ENCODE data around the gene B3GNT8.

DNA sequence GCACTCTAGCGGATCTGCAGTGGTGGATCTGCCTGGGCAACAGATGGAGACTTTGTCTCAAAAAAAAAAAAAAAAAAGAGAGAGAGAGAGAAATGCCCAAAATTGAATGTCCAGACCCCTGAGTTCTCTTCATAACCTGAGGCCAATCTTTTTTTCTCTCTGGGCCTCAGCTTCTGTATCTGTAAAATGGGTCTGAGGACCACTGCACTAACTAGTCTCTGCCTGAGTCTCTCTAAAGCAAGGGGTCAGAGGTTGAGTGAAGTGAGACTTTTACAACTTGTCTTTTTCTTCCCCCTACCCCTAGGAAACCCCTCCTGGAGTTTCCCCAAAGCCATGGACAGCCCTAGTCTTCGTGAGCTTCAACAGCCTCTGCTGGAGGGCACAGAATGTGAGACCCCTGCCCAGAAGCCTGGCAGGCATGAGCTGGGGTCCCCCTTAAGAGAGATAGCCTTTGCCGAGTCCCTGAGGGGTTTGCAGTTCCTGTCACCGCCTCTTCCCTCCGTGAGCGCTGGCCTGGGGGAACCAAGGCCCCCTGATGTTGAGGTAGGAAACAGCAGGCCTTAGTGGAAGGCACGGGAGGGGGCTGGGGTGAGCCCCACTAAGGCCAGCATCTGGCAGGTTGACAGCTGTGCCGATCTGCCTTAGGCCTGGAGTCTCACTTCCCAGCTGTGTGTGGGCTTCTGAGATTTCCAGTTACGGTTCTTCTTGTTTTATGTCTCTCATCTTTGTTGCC lies 49.0 kb downstream of the B3GNT8 start:
- TF ChIP-seq ZFP30 (CRISPR knock-in tag; IDR thresholded peaks at IDR 0.05): no peak
- no peak for TF ChIP-seq PPARA (CRISPR knock-in tag; IDR thresholded peaks at IDR 0.05; ENCODE audit: borderline replicate concordance)
- TF ChIP-seq ZFP3 (CRISPR knock-in tag; IDR thresholded peaks at IDR 0.05): no peak

Data from SK-N-SH treated with all-trans-retinoic acid at 6 μM for 48 hours (cell line).